PC-3 (cell line): ENCODE results near the gene DNMBP. TPM values are rescaled to one million over a fixed set of nuclear protein-coding genes. Genes with fewer than 3 reads are reported as not detected.
"Not testable (repeated sequence)": the region's sequence is repeated elsewhere in the genome, so short reads cannot be mapped to it uniquely, and the experiment has no call there.

Experiments
- ATAC-seq: fragments of 200-7000 bp; cut with Tn5 transposase; 2 replicates; pipeline ENCODE4 v1.9.1; 2020; ENCODE audit warnings: mild to moderate bottlenecking, moderate library complexity
- BruUV-seq: library from RNA; stranded (reverse); fragments of 400-500 nt; replicated peaks from 2 replicates; lab custom pipeline; 2021; lab: Mats Ljungman, UMichigan
- CTCF ChIA-PET: fragments of 300-600 bp; sonication (Branson Sonifier 250); formaldehyde crosslinking; loops from one replicate; lab custom pipeline; 2022; ENCODE audit warnings: antibody characterized with exemption; lab: Charles Lee
- POLR2A ChIA-PET: fragments of 300-600 bp; sonication (Branson Sonifier 250); formaldehyde crosslinking; loops from one replicate; lab custom pipeline; 2022; ENCODE audit warnings: antibody characterized with exemption; ENCODE audit not compliant: unreplicated experiment; lab: Charles Lee
- DNase-seq: peaks from one replicate; pipeline ENCODE4 v3.0.0-alpha.2; 2015
- H2AFZ ChIP-seq: fragments of 300-600 bp; sonication (generic); 2 replicates; pipeline ENCODE4 v1.6.0; 2016; ENCODE audit warnings: antibody characterized with exemption, low read length
- H3F3A ChIP-seq: fragments of 300-600 bp; sonication (generic); one replicate; pipeline ENCODE4 v1.6.0; 2017; ENCODE audit warnings: antibody characterized with exemption, low read length, control low read depth, mild to moderate bottlenecking; ENCODE audit not compliant: unreplicated experiment
- H3K27ac ChIP-seq: fragments of 300-600 bp; sonication (generic); 2 replicates; pipeline ENCODE4 v1.5.1; 2016; ENCODE audit warnings: mild to moderate bottlenecking, low read length
- H3K27me3 ChIP-seq: fragments of 300-600 bp; sonication (generic); 2 replicates; pipeline ENCODE4 v1.6.1; 2016; ENCODE audit warnings: low read length, mixed read lengths
- H3K36me3 ChIP-seq: fragments of 300-600 bp; sonication (generic); 2 replicates; pipeline ENCODE4 v1.6.1; 2016; ENCODE audit warnings: low read depth, mixed run types, low read length, mixed read lengths
- H3K4me1 ChIP-seq: fragments of 300-600 bp; sonication (generic); 2 replicates; pipeline ENCODE4 v1.5.1; 2016; ENCODE audit warnings: low read length; ENCODE audit not compliant: insufficient read depth
- H3K4me2 ChIP-seq: fragments of 300-600 bp; sonication (generic); 2 replicates; pipeline ENCODE4 v1.6.0; 2016; ENCODE audit warnings: low read length
- H3K4me3 ChIP-seq: fragments of 300-600 bp; sonication (generic); 2 replicates; pipeline ENCODE4 v1.5.1; 2016; ENCODE audit warnings: mild to moderate bottlenecking, low read length, mixed read lengths
- H3K79me2 ChIP-seq: fragments of 300-600 bp; sonication (generic); 2 replicates; pipeline ENCODE4 v1.6.1; 2017; ENCODE audit warnings: low read length, mixed read lengths
- H3K9ac ChIP-seq: fragments of 300-600 bp; sonication (generic); 2 replicates; pipeline ENCODE4 v1.6.0; 2016; ENCODE audit warnings: mild to moderate bottlenecking, low read length
- H3K9me2 ChIP-seq: fragments of 300-600 bp; sonication (generic); replicated peaks from 2 replicates; pipeline ENCODE4 v1.6.1; 2016; ENCODE audit warnings: mixed run types, low read length, mixed read lengths
- H3K9me3 ChIP-seq: fragments of 300-600 bp; sonication (generic); 2 replicates; pipeline ENCODE4 v1.6.1; 2016; ENCODE audit warnings: low read length, mixed read lengths
- H4K20me1 ChIP-seq: fragments of 300-600 bp; sonication (generic); 2 replicates; pipeline ENCODE4 v1.6.1; 2016; ENCODE audit warnings: low read length, mixed read lengths
- EZH2 ChIP-seq: fragments of 300-600 bp; sonication (generic); IDR thresholded peaks from one replicate; pipeline ENCODE4 v1.6.1; 2017; ENCODE audit warnings: antibody characterized with exemption, mild to moderate bottlenecking, low read length; ENCODE audit not compliant: unreplicated experiment
- EZH2phosphoT487 ChIP-seq: fragments of 300-600 bp; sonication (generic); IDR thresholded peaks from 2 replicates; pipeline ENCODE4 v1.6.1; 2018; ENCODE audit warnings: mild to moderate bottlenecking, antibody characterized with exemption, low read length, borderline replicate concordance
- intact Hi-C: fragments of 100-400 bp; cut with micrococcal nuclease; formaldehyde crosslinking; loops from 2 replicates; pipeline ENCODE4 v1.9.0; 2023
- total RNA-seq: library from RNA; depleted of rRNA; stranded (reverse); fragments of >200 nt; gene quantifications from 2 replicates; pipeline ENCODE4 v1.2.3, GENCODE V29; 2014
- TF ChIP-seq, protein P1 (sequence below): fragments of 300-600 bp; sonication (generic); conservative IDR thresholded peaks from 2 replicates; pipeline ENCODE4 v1.5.1; 2017; ENCODE audit warnings: antibody characterized with exemption, low read depth, mild to moderate bottlenecking, low read length

Gene DNMBP
- total RNA-seq, 1 experiment from 2014 or later, result 6.2 TPM

- H3K4me1 ChIP-seq, result no peaks in the 10 kb centered on the region
- no peaks in the 10 kb centered on the region for H3K27me3 ChIP-seq
- H3K9me3 ChIP-seq, result no peaks in the 10 kb centered on the region
- H3K27ac ChIP-seq, result no peak overlapping the region
- TF ChIP-seq EZH2 (no peak), EZH2phosphoT487 (no peak)
- TF ChIP-seq, protein P1, sequence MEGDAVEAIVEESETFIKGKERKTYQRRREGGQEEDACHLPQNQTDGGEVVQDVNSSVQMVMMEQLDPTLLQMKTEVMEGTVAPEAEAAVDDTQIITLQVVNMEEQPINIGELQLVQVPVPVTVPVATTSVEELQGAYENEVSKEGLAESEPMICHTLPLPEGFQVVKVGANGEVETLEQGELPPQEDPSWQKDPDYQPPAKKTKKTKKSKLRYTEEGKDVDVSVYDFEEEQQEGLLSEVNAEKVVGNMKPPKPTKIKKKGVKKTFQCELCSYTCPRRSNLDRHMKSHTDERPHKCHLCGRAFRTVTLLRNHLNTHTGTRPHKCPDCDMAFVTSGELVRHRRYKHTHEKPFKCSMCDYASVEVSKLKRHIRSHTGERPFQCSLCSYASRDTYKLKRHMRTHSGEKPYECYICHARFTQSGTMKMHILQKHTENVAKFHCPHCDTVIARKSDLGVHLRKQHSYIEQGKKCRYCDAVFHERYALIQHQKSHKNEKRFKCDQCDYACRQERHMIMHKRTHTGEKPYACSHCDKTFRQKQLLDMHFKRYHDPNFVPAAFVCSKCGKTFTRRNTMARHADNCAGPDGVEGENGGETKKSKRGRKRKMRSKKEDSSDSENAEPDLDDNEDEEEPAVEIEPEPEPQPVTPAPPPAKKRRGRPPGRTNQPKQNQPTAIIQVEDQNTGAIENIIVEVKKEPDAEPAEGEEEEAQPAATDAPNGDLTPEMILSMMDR, result no peak
- H3K4me2 ChIP-seq, result no peak overlapping the region
- BruUV-seq, result no TSS peak
- intact Hi-C loops, result no loop called here
- no peak overlapping the region for H3K9ac ChIP-seq
- H3K36me3 ChIP-seq, result no peaks in the 10 kb centered on the region; the same call in 1 of the 2 replicates
- H3K79me2 ChIP-seq, result peaks cover 58% of the 10 kb centered on the region
- no peaks in the 10 kb centered on the region for H4K20me1 ChIP-seq
- no peak overlapping the region for H2AFZ ChIP-seq
- H3K4me3 ChIP-seq, result no peak overlapping the region
- H3F3A ChIP-seq, result no peaks in the 10 kb centered on the region
- DNase-seq, result no peak
- CTCF ChIA-PET, result no interaction called here
- ATAC-seq, result no peak
- H3K9me2 ChIP-seq, result no peaks in the 10 kb centered on the region
- POLR2A ChIA-PET, result no interaction called here
Measured at GRCh38 chr10:99994801-99995200, 14.9 kb downstream of the DNMBP start.

DNA sequence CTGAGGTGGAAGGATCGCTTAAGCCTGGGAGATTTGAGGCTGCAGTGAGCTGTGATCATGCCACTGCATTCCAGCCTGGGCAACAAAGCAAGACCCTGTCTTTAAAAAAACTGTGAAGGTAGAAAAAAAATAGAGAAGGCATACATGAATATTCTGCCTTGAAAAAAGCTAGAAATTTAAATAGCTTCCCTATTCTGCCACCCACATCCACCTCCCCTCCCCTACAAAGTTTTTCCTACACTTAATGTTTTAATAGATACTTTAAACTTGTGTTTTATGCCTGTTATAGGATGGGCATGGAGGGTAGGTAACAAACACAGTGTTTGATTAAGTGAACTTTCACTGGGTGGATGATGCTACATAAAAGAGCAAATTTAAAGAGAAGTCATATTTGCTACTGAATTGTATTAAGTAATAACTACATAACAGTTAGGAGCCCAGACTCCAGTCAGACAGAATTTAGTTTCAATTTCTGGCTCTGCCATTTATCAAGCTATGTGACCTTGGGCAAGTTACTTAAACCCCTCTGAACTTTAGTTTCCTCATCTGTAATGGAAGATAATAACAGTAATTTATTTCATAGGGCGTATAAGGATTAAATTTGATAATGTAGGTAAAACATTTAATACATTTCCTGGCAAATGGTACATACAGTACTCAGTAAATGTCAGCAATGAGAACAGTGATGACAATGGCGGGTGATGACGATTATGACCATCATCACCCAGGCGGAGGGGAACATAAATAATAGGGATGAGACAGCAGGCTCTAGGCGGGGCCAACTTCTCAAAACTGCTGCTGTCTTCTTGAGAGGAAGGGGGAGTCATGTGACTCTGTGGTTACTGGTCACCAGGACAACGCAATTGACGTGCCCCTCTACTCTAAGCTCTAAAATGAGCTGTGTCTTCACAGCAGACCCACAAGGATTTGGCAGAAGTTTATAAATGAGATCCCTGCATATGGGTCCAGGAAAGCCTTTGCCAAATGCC, 15.8 kb downstream of the DNMBP start:
- no peak overlapping the region for H3K9ac ChIP-seq
- TF ChIP-seq EZH2phosphoT487 (no peak), EZH2 (no peak)
- TF ChIP-seq, protein P1, result no peak
- H3F3A ChIP-seq, result no peaks in the 10 kb centered on the region
- no peaks in the 10 kb centered on the region for H3K9me2 ChIP-seq
- H3K27ac ChIP-seq, result no peak overlapping the region
- ATAC-seq (peak; percentile 31; the same call in 1 of the 2 replicates), DNase-seq (peak; percentile 20)
- CTCF ChIA-PET, result no interaction called here
- H2AFZ ChIP-seq, result no peak overlapping the region
- H3K4me3 ChIP-seq, result no peak overlapping the region
- H4K20me1 ChIP-seq, result no peaks in the 10 kb centered on the region
- intact Hi-C loops, result no loop called here
- BruUV-seq, result no TSS peak
- no peaks in the 10 kb centered on the region; the same call in 1 of the 2 replicates for H3K36me3 ChIP-seq
- H3K4me2 ChIP-seq, result no peak overlapping the region
- POLR2A ChIA-PET, result no interaction called here
- H3K27me3 ChIP-seq, result no peaks in the 10 kb centered on the region
- H3K79me2 ChIP-seq, result peaks cover 50% of the 10 kb centered on the region
- H3K4me1 ChIP-seq, result no peaks in the 10 kb centered on the region
- H3K9me3 ChIP-seq, result no peaks in the 10 kb centered on the region

- DNase-seq, ATAC-seq, H4K20me1 ChIP-seq, intact Hi-C loops, H3K4me2 ChIP-seq, H3K27ac ChIP-seq, H3K9me2 ChIP-seq, CTCF ChIA-PET, H3K4me3 ChIP-seq, H3K27me3 ChIP-seq, H3K9ac ChIP-seq, BruUV-seq, H3K36me3 ChIP-seq, H3F3A ChIP-seq, H3K9me3 ChIP-seq, POLR2A ChIA-PET, H2AFZ ChIP-seq: not testable (repeated sequence)
- Histone ChIP-seq H3K4me1 (peaks cover 16% of the 10 kb centered on the region), H3K79me2 (peaks cover 51% of the 10 kb centered on the region)
Measured at GRCh38 chr10:99985637-99986036, 24.1 kb downstream of the DNMBP start.
